ENCODE data around the gene CLSTN2. TPM values are rescaled to one million over a fixed set of nuclear protein-coding genes. Genes with fewer than 3 reads are reported as not detected.

The CLSTN2 gene
- polyA plus RNA-seq, 1 experiment, result 0.04 TPM

GRCh38 chr3:139893963-139894642, 40.9 kb upstream of the CLSTN2 start:
- Histone ChIP-seq H3K4me3 (ENCODE audit: low read depth, low read length) (no peak overlapping the region), H3K27me3 (ENCODE audit: control insufficient read depth, insufficient read depth, low read length) (no peaks in the 10 kb centered on the region), H3K9me3 (ENCODE audit: control insufficient read depth, insufficient read depth, low read length) (0 out of 2 replicates have a peak, but pooled peaks cover 2% of the 10 kb centered on the region), H3K27ac (ENCODE audit: low read depth, low read length) (no peak overlapping the region)
- no peak for TF ChIP-seq CTCF (IDR thresholded peaks at IDR 0.05; ENCODE audit: low read depth, low read length)
- CTCF ChIA-PET, result no interaction called here
- POLR2A ChIA-PET, result no interaction called here
- no peak for DNase-seq (ENCODE audit: low read depth, low spot score)

GRCh38 chr3:139894643-139894989, 40.4 kb upstream of the CLSTN2 start:
- no peak for TF ChIP-seq CTCF (IDR thresholded peaks at IDR 0.05; ENCODE audit: low read depth, low read length)
- H3K27me3 ChIP-seq (ENCODE audit: control insufficient read depth, insufficient read depth, low read length), result no peaks in the 10 kb centered on the region
- no peak for DNase-seq (ENCODE audit: low read depth, low spot score)
- H3K9me3 ChIP-seq (ENCODE audit: control insufficient read depth, insufficient read depth, low read length), result 0 out of 2 replicates have a peak, but pooled peaks cover 2% of the 10 kb centered on the region
- ChIA-PET POLR2A (no interaction called here), CTCF (no interaction called here)
- no peak overlapping the region for H3K27ac ChIP-seq (ENCODE audit: low read depth, low read length)
- no peak overlapping the region for H3K4me3 ChIP-seq (ENCODE audit: low read depth, low read length)

GRCh38 chr3:139897759-139898158, 37.2 kb upstream of the CLSTN2 start:
- H3K4me3 ChIP-seq (ENCODE audit: low read depth, low read length), result no peak overlapping the region
- POLR2A ChIA-PET, result no interaction called here
- no peak for DNase-seq (ENCODE audit: low read depth, low spot score)
- no peaks in the 10 kb centered on the region for H3K27me3 ChIP-seq (ENCODE audit: control insufficient read depth, insufficient read depth, low read length)
- 0 out of 2 replicates have a peak, but pooled peaks cover 2% of the 10 kb centered on the region for H3K9me3 ChIP-seq (ENCODE audit: control insufficient read depth, insufficient read depth, low read length)
- CTCF ChIA-PET, result no interaction called here
- no peak for TF ChIP-seq CTCF (IDR thresholded peaks at IDR 0.05; ENCODE audit: low read depth, low read length)
- H3K27ac ChIP-seq (ENCODE audit: low read depth, low read length), result no peak overlapping the region

- H3K27me3 ChIP-seq (ENCODE audit: control insufficient read depth, insufficient read depth, low read length), result no peaks in the 10 kb centered on the region
- DNase-seq (ENCODE audit: low read depth, low spot score), result no peak
- H3K27ac ChIP-seq (ENCODE audit: low read depth, low read length), result no peak overlapping the region
- H3K9me3 ChIP-seq (ENCODE audit: control insufficient read depth, insufficient read depth, low read length), result no peaks in the 10 kb centered on the region
- POLR2A ChIA-PET, result no interaction called here
- no peak for TF ChIP-seq CTCF (IDR thresholded peaks at IDR 0.05; ENCODE audit: low read depth, low read length)
- CTCF ChIA-PET, result no interaction called here
- no peak overlapping the region for H3K4me3 ChIP-seq (ENCODE audit: low read depth, low read length)
Measured at GRCh38 chr3:139906418-139906817, 28.6 kb upstream of the CLSTN2 start.

GRCh38 chr3:139909811-139910210, 25.2 kb upstream of the CLSTN2 start:
- CTCF ChIA-PET, result no interaction called here
- POLR2A ChIA-PET, result no interaction called here
- no peaks in the 10 kb centered on the region; the same call in none of the 2 replicates for H3K9me3 ChIP-seq (ENCODE audit: control insufficient read depth, insufficient read depth, low read length)
- no peak for DNase-seq (ENCODE audit: low read depth, low spot score)
- no peak overlapping the region for H3K27ac ChIP-seq (ENCODE audit: low read depth, low read length)
- H3K4me3 ChIP-seq (ENCODE audit: low read depth, low read length), result no peak overlapping the region
- no peak for TF ChIP-seq CTCF (IDR thresholded peaks at IDR 0.05; ENCODE audit: low read depth, low read length)
- no peaks in the 10 kb centered on the region for H3K27me3 ChIP-seq (ENCODE audit: control insufficient read depth, insufficient read depth, low read length)
